Fibroblast of pulmonary artery (primary cell): ENCODE measurements around the gene SMC1B.

Experiments used
- DNase-seq: peaks from one replicate; pipeline ENCODE4 v3.0.0-alpha.2; 2010; ENCODE audit warnings: low read depth
- H3K4me3 ChIP-seq: replicated peaks from 2 replicates; pipeline ENCODE4 v1.5.1; 2011; ENCODE audit warnings: low read depth, mild to moderate bottlenecking, control low read depth, low read length, moderate library complexity
- TF ChIP-seq, protein P1 (sequence below): IDR thresholded peaks from 2 replicates; pipeline ENCODE4 v1.5.1; 2011; ENCODE audit warnings: mild to moderate bottlenecking, control low read depth, low read length, inconsistent platforms; ENCODE audit errors: missing control alignments

SMC1B gene

DNA sequence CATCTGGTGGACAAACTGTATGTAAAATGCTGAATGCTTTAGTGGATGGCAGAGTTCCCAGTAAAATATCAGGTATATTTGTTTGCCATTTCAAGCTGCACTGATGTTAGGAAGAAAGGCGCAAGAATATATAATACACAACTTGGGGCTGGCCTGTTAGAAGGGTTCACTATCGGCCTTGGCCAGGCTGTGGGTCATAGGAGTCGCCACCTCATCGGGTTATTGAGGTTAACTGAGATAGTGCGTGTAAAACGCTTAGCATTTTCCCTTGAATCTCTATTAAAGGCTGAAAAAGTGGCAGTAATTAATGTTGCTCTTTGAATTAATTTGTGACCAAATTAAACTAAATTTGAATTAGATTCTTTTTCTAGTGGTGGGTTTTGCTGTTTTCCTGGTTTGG is 98.6 kb downstream of the SMC1B start:
- no peak overlapping the region for H3K4me3 ChIP-seq
- DNase-seq: no peak
- TF ChIP-seq, protein P1, sequence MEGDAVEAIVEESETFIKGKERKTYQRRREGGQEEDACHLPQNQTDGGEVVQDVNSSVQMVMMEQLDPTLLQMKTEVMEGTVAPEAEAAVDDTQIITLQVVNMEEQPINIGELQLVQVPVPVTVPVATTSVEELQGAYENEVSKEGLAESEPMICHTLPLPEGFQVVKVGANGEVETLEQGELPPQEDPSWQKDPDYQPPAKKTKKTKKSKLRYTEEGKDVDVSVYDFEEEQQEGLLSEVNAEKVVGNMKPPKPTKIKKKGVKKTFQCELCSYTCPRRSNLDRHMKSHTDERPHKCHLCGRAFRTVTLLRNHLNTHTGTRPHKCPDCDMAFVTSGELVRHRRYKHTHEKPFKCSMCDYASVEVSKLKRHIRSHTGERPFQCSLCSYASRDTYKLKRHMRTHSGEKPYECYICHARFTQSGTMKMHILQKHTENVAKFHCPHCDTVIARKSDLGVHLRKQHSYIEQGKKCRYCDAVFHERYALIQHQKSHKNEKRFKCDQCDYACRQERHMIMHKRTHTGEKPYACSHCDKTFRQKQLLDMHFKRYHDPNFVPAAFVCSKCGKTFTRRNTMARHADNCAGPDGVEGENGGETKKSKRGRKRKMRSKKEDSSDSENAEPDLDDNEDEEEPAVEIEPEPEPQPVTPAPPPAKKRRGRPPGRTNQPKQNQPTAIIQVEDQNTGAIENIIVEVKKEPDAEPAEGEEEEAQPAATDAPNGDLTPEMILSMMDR: no peak

DNA sequence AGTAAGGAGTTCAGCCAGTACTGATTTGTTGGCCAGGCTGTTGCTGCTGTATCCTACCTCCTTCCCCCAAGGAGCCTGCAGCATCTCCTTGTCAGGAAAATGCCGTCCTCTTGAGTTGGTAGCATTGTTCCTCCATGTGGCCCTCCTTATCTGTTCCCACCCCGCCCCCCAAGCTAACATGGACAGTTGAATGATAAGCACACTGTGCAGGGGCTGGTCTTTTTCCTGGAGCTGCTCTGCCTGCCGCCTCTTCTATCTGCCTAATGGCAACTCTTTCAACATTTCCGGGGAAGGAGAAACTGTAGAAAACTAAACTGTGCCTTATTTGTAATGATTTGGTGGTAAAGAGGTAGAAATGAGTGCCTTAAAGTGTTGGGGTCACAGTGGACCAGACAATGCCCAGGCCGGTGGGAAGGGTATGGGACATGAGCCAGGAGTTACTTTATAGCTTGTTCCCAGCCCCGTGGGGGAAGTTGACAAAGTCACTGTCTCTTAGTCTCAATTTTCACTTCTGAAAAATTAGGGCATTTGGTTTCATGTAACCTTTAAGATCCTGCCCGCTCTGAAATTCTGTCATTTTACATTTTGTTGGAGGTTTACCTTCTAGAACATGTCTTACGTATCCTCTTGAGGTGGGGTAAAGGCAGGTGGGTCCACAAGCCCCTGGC is 99.2 kb downstream of the SMC1B start:
- TF ChIP-seq, protein P1: no peak
- DNase-seq: peak; percentile 30
- H3K4me3 ChIP-seq: no peak overlapping the region

DNA sequence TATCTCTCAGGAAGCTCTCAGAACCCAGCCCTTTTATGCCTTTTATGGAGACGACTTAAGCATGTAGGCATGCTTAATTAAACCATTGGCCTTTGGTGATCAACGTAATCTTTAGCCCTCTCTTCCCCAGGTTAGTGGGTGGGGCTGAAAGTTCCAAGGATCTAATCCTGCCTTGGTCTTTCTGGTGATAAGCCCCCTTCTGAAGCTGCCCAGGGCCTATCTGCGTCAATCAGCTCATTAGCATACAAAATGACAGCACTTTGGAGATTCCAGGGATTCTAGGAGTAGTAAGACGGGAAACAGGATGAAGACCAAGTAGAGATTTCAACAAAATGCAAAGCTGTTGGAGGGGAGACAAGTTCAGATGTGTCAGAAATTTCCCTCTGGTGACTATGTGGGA is 100.5 kb downstream of the SMC1B start:
- no peak overlapping the region for H3K4me3 ChIP-seq

DNA sequence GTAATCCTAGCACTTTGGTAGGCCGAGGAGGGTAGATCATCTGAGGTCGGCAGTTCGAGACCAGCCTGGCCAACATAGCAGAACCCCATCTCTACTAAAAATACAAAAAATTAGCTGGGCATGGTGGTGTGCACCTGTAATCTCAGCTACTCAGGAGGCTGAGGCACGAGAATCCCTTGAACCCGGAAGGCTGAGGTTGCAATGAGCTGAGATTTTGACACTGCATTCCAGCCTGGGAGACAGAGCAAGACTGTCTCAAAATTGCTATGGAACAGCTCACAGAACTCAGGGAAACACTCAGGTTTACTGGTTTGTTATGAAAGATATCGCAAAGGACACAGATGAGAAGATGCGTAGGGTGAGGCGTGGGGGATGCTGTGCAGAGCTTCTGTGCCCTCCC is 101.0 kb downstream of the SMC1B start:
- no peak for DNase-seq
- TF ChIP-seq, protein P1: no peak
- no peak overlapping the region for H3K4me3 ChIP-seq

More for the DNA sequence above, 100.5 kb downstream of the SMC1B start:
- TF ChIP-seq, protein P1: no peak
- DNase-seq: no peak

DNA sequence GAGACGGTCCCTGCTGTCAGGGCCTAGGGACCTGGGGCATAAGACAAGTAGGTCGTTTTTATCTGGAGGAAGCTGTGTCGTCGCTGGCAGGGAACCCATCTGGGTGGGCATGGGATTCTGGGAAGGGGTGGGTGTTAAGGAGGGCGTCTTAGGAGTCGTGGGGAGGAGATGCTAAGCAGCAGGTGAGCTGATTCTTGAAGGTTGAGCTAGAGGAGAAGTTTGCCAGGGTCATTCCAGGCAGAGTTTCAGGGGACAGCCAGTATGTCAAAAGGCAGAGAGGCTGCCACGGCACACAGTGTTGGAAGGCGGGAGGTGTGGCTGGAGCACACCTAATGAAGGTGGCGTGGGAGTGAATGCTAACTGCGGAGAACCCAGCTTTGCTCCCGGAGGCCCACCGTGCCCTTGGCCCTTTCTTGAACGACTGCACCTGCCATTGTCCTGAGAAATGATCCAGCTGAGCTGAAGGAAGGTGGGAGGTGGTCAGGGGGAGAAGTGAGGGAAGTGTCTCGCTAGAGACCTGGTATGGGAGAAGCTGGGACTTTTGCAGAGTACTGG is 102.3 kb downstream of the SMC1B start:
- peak overlapping the region; percentile 78 for H3K4me3 ChIP-seq

DNA sequence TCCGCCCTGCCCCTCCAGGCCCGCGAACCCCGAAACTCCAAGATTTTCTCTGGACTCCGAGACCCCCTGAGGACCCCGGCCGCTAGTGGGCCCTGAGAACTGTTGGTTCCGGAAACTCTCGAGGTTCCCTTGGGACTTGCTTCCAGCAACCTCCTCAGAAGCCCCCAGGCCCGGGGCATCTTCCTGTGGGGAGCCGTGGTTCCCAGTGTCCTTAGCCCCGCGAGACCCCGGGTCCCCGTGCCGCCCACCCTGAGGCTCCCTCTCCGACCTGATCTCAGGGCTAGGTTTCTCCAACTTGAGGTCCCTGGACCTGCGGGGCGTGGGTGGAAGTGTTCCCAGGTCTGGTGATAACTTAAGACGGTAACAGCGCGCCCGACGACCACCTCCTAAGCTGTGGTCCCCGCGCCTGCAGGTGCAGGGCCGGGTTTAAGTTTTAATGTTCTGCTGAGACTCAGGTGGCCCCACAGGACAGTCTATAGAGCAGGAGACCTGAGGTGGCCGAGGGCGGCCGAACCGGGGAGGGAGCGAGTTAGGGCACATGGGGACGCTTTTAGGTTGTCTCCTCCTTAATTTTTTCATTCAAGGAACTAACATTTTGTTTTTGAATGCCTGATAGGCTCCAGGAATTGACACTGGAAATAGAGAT is 102.9 kb downstream of the SMC1B start:
- DNase-seq: no peak
- TF ChIP-seq, protein P1: no peak
- H3K4me3 ChIP-seq: peak overlapping the region; percentile 78

More for the DNA sequence above, 102.3 kb downstream of the SMC1B start:
- DNase-seq: no peak
- TF ChIP-seq, protein P1: no peak
